A549 (cell line): ENCODE data around the gene C4orf46. TPM values are rescaled to one million over a fixed set of nuclear protein-coding genes. Genes with fewer than 3 reads are reported as not detected.

ENCODE experiments used
- ATAC-seq, 2 experiments: fragments of 200-7000 bp in 1 of 2; fragments of >200 bp in 1 of 2; cut with Nextera tagmentation in 1 of 2; cut with Tn5 transposase in 1 of 2; 3 replicates each; pipeline versions ENCODE4 v1.8.0 to v1.9.1; 2018 to 2020; ENCODE audit warnings: mild to moderate bottlenecking in 1 of 2, moderate library complexity in 1 of 2
- CTCF ChIA-PET: fragments of 300-600 bp; sonication (Branson Sonifier 250); formaldehyde crosslinking; extraction: SDS; loops from one replicate; lab custom pipeline; 2021; ENCODE audit warnings: antibody characterized with exemption, inconsistent platforms; lab: Yijun Ruan, JAX
- POLR2A ChIA-PET: fragments of 350-600 bp; formaldehyde crosslinking; extraction: SDS; loops from one replicate; lab custom pipeline; 2021; ENCODE audit warnings: antibody characterized with exemption, inconsistent platforms; lab: Yijun Ruan, JAX
- DNase-seq, 2 experiments: peaks; one replicate each; pipeline versions ENCODE4 v3.0.0 to v3.0.0-alpha.2; 2011 to 2016; ENCODE audit warnings: low read depth in 1 of 2, low spot score in 1 of 2
- FAIRE-seq: peaks from 2 replicates; lab custom pipeline; 2011; peaks lifted over from hg19 to GRCh38; lab: Jason Lieb, UNC
- H3K27ac ChIP-seq, 2 experiments: fragments of >200 bp; sonication (Bioruptor Twin); formaldehyde crosslinking; 3 replicates each; pipeline ENCODE4 v1.5.1; 2016 to 2017
- H3K4me1 ChIP-seq: fragments of >200 bp; sonication (Bioruptor Twin); formaldehyde crosslinking; 3 replicates; pipeline ENCODE4 v1.6.1; 2016
- H3K4me2 ChIP-seq: fragments of >200 bp; sonication (Bioruptor Twin); formaldehyde crosslinking; 3 replicates; pipeline ENCODE4 v1.6.1; 2016
- H3K4me3 ChIP-seq: fragments of >200 bp; sonication (Bioruptor Twin); formaldehyde crosslinking; 3 replicates; pipeline ENCODE4 v1.5.1; 2016
- H3K9me3 ChIP-seq: fragments of >200 bp; sonication (Bioruptor Twin); formaldehyde crosslinking; 3 replicates; pipeline ENCODE4 v1.6.1; 2016
- BHLHE40 ChIP-seq: IDR thresholded peaks from 2 replicates; pipeline ENCODE4 v1.6.1; 2012; ENCODE audit warnings: low read depth, low read length, inconsistent platforms
- CBX2 ChIP-seq: fragments of 200-600 bp; sonication (generic); IDR thresholded peaks from 2 replicates; pipeline ENCODE4 v1.6.1; 2016; ENCODE audit warnings: low read depth, mild to moderate bottlenecking, borderline replicate concordance
- CEBPB ChIP-seq, 2 experiments: fragments of >200 bp in 1 of 2; sonication (Bioruptor Twin) in 1 of 2; formaldehyde crosslinking in 1 of 2; IDR thresholded peaks; 2 replicates each; pipeline ENCODE4 v1.6.1; 2012 to 2016
- EHMT2 ChIP-seq: fragments of 200-600 bp; sonication (generic); IDR thresholded peaks from 2 replicates; pipeline ENCODE4 v1.6.1; 2016; ENCODE audit warnings: antibody characterized with exemption, low read depth, mild to moderate bottlenecking, moderate library complexity
- GATA3 ChIP-seq: IDR thresholded peaks from 2 replicates; pipeline ENCODE4 v1.6.1; 2012; ENCODE audit warnings: borderline replicate concordance
- HDAC2 ChIP-seq: fragments of 200-600 bp; sonication (generic); IDR thresholded peaks from 2 replicates; pipeline ENCODE4 v1.6.1; 2016
- HES2 ChIP-seq: fragments of >200 bp; sonication (Bioruptor Twin); formaldehyde crosslinking; IDR thresholded peaks from 2 replicates; pipeline ENCODE4 v1.6.1; 2016
- JUN ChIP-seq, 2 experiments: fragments of >200 bp; sonication (Bioruptor Twin); formaldehyde crosslinking; IDR thresholded peaks; 2 replicates in 1 of 2; 3 replicates in 1 of 2; pipeline ENCODE4 v1.6.1; 2016 to 2017
- JUNB ChIP-seq: fragments of >200 bp; sonication (Bioruptor Twin); formaldehyde crosslinking; IDR thresholded peaks from 2 replicates; pipeline ENCODE4 v1.6.1; 2016
- KDM1A ChIP-seq: fragments of 200-600 bp; sonication (generic); IDR thresholded peaks from 2 replicates; pipeline ENCODE4 v1.6.1; 2016; ENCODE audit warnings: low read depth, mild to moderate bottlenecking
- KDM5A ChIP-seq: fragments of 200-600 bp; sonication (generic); IDR thresholded peaks from 2 replicates; pipeline ENCODE4 v1.6.1; 2016; ENCODE audit warnings: antibody characterized with exemption, mild to moderate bottlenecking
- MAFK ChIP-seq: fragments of 450-650 bp; IDR thresholded peaks from 2 replicates; pipeline ENCODE4 v1.6.1; 2014; ENCODE audit not compliant: partially characterized antibody
- MAZ ChIP-seq: fragments of 150-350 bp; IDR thresholded peaks from 2 replicates; pipeline ENCODE4 v1.6.1; 2014; ENCODE audit warnings: antibody characterized with exemption, low read depth, low read length, borderline replicate concordance
- MYC ChIP-seq: IDR thresholded peaks from 2 replicates; pipeline ENCODE4 v1.6.1; 2012; ENCODE audit warnings: mild to moderate bottlenecking, inconsistent platforms, low read length, improper control_type of control experiment, borderline replicate concordance
- NFE2L2 ChIP-seq: fragments of 150-350 bp; conservative IDR thresholded peaks from 2 replicates; pipeline ENCODE4 v1.6.1; 2014; ENCODE audit warnings: low read length
- POLR2AphosphoS2 ChIP-seq: conservative IDR thresholded peaks from 2 replicates; pipeline ENCODE4 v1.6.1; 2012; ENCODE audit warnings: low read length, improper control_type of control experiment, inconsistent platforms
- REST ChIP-seq: fragments of 200-600 bp; sonication (generic); IDR thresholded peaks from 2 replicates; pipeline ENCODE4 v1.6.1; 2016; ENCODE audit warnings: antibody characterized with exemption, mild to moderate bottlenecking, moderate library complexity
- RFX5 ChIP-seq: fragments of 450-650 bp; IDR thresholded peaks from 2 replicates; pipeline ENCODE4 v1.7.1; 2014; ENCODE audit warnings: antibody characterized with exemption, mild to moderate bottlenecking, moderate library complexity
- SREBF2 ChIP-seq: fragments of 450-650 bp; IDR thresholded peaks from 2 replicates; pipeline ENCODE4 v1.6.1; 2014; ENCODE audit warnings: mild to moderate bottlenecking, moderate library complexity
- TFCP2L1 ChIP-seq: fragments of 250-450 bp; sonication (Bioruptor Pico); IDR thresholded peaks from 2 replicates; pipeline ENCODE4 v1.5.0; 2021; ENCODE audit warnings: mild to moderate bottlenecking
- ZFP36 ChIP-seq: fragments of 450-650 bp; IDR thresholded peaks from 2 replicates; pipeline ENCODE4 v1.6.1; 2014; ENCODE audit warnings: borderline replicate concordance; ENCODE audit not compliant: partially characterized antibody
- WGBS: methylation state at CpG from one replicate; pipeline ENCODE4 v1.1.6; 2017; ENCODE audit errors: missing lambda C conversion rate; 5-methylcytosine and 5-hydroxymethylcytosine counted together
- polyA plus RNA-seq, 4 experiments: library from polyadenylated mRNA; depleted of rRNA in 3 of 4; stranded (reverse); fragments of >200 nt; fragmentation: RNase III in 1 of 4; extraction: RNeasy Plus Mini Kit Qiagen cat#74134 plus additional on column Dnase treatment in 1 of 4; gene quantifications; 2 replicates in 3 of 4; 3 replicates in 1 of 4; pipeline ENCODE4 v1.2.3, GENCODE V29; 2011 to 2017
- TF ChIP-seq, protein P1 (sequence below): fragments of 250-450 bp; sonication (Bioruptor Pico); IDR thresholded peaks from 2 replicates; pipeline ENCODE4 v1.5.0; 2020; ENCODE audit warnings: low read depth, mild to moderate bottlenecking, moderate library complexity
- TF ChIP-seq, protein P2 (sequence below): IDR thresholded peaks from 2 replicates; pipeline ENCODE4 v1.6.1; 2012

C4orf46 gene
- polyA plus RNA-seq, 2 of the 4 experiments (the other 2 are of a cell fraction), result 10.7 to 23.7 TPM

GRCh38 chr4:158676076-158676475 is 4.4 kb upstream of the C4orf46 start:
- no peak for TF ChIP-seq KDM5A
- TF ChIP-seq HDAC2, result no peak
- no peak for TF ChIP-seq JUNB
- no peak for TF ChIP-seq REST
- TF ChIP-seq MYC, result no peak
- TF ChIP-seq, protein P1, sequence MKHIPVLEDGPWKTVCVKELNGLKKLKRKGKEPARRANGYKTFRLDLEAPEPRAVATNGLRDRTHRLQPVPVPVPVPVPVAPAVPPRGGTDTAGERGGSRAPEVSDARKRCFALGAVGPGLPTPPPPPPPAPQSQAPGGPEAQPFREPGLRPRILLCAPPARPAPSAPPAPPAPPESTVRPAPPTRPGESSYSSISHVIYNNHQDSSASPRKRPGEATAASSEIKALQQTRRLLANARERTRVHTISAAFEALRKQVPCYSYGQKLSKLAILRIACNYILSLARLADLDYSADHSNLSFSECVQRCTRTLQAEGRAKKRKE (CRISPR knock-in tag), result no peak
- no peak for TF ChIP-seq CBX2
- TF ChIP-seq HES2, result no peak
- TF ChIP-seq, protein P2, sequence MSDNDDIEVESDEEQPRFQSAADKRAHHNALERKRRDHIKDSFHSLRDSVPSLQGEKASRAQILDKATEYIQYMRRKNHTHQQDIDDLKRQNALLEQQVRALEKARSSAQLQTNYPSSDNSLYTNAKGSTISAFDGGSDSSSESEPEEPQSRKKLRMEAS, result no peak
- no peak for TF ChIP-seq SREBF2
- no peak for TF ChIP-seq RFX5
- TF ChIP-seq KDM1A, result no peak
- TF ChIP-seq GATA3, result no peak
- no peak for TF ChIP-seq JUN (IDR thresholded peaks at IDR 0.05)
- no peak for TF ChIP-seq MAZ
- no peak for TF ChIP-seq MAFK
- DNase-seq (no peak), FAIRE-seq (no peak), ATAC-seq (no peak)
- no peak overlapping the region for H3K4me3 ChIP-seq
- H3K4me2 ChIP-seq, result no peak overlapping the region
- H3K27ac ChIP-seq, result no peak overlapping the region
- peaks cover 4% of the 10 kb centered on the region; the same call in 2 of the 3 replicates for H3K4me1 ChIP-seq
- WGBS, result 56% methylated on average over 5 of the region's 5 CpGs
- no peaks in the 10 kb centered on the region for H3K9me3 ChIP-seq
- CTCF ChIA-PET, result no interaction called here
- POLR2A ChIA-PET, result no interaction called here

DNA sequence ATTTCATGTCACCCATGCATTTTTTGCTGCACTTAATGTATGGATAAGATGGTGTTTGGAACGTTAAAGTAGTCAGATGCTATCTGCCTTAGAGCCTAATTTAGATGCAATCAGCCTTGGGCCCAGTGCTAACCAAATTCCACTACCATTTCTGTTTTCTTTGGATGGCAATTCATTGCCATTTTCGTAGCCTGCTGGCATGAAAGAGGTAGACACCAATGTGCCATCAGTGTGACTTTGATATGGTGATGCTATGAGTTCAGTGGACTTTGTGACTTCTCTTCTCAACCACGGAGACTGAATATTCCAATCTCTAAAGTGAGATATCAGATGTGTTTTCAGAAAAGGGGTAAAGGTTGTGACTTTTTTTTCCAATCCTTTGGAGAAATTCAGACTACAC is 1.9 kb upstream of the C4orf46 start:
- no peak overlapping the region for H3K4me2 ChIP-seq

More for the DNA sequence above, 1.9 kb upstream of the C4orf46 start:
- no peak overlapping the region for H3K27ac ChIP-seq
- WGBS, result 72% methylated on average over 3 of the region's 3 CpGs
- FAIRE-seq (no peak), ATAC-seq (no peak), DNase-seq (no peak)
- ChIA-PET POLR2A (no interaction called here), CTCF (no interaction called here)
- H3K9me3 ChIP-seq, result no peaks in the 10 kb centered on the region
- TF ChIP-seq HDAC2 (no peak), CEBPB (IDR thresholded peaks at IDR 0.05) (no peak), NFE2L2 (no peak), EHMT2 (no peak), MYC (no peak), BHLHE40 (no peak), ZFP36 (no peak), TFCP2L1 (no peak), POLR2AphosphoS2 (no peak), KDM1A (no peak)
- no peak overlapping the region for H3K4me3 ChIP-seq
- peaks cover 12% of the 10 kb centered on the region; the same call in 2 of the 3 replicates for H3K4me1 ChIP-seq
